Neural progenitor cell (in vitro differentiated cells): Measurements from ENCODE around the gene CREBBP.

Source experiments
- EZH2 ChIP-seq: fragments of 200-600 bp; sonication (generic); IDR thresholded peaks from 2 replicates; pipeline ENCODE4 v1.6.1; 2017; ENCODE audit warnings: antibody characterized with exemption, mild to moderate bottlenecking, moderate library complexity
- TF ChIP-seq, protein P1 (sequence below): fragments of 200-600 bp; sonication (generic); IDR thresholded peaks from 2 replicates; pipeline ENCODE4 v1.5.1; 2017; ENCODE audit warnings: antibody characterized with exemption, mild to moderate bottlenecking

GRCh38 chr16:3771513-3771912 lies 109.0 kb downstream of the CREBBP start:
- TF ChIP-seq, protein P1, sequence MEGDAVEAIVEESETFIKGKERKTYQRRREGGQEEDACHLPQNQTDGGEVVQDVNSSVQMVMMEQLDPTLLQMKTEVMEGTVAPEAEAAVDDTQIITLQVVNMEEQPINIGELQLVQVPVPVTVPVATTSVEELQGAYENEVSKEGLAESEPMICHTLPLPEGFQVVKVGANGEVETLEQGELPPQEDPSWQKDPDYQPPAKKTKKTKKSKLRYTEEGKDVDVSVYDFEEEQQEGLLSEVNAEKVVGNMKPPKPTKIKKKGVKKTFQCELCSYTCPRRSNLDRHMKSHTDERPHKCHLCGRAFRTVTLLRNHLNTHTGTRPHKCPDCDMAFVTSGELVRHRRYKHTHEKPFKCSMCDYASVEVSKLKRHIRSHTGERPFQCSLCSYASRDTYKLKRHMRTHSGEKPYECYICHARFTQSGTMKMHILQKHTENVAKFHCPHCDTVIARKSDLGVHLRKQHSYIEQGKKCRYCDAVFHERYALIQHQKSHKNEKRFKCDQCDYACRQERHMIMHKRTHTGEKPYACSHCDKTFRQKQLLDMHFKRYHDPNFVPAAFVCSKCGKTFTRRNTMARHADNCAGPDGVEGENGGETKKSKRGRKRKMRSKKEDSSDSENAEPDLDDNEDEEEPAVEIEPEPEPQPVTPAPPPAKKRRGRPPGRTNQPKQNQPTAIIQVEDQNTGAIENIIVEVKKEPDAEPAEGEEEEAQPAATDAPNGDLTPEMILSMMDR: no peak
- no peak for TF ChIP-seq EZH2
